ENCODE measurements around the gene ZMIZ2.
"Not testable (repeated sequence)": the region's sequence is repeated elsewhere in the genome, so short reads cannot be mapped to it uniquely, and the experiment has no call there.

Gene ZMIZ2

GRCh38 chr7:44791278-44792219 is 42.9 kb downstream of the ZMIZ2 start:
- DNase-seq = no peak
- intact Hi-C loops (cut with DNase I) = no loop called here

DNA sequence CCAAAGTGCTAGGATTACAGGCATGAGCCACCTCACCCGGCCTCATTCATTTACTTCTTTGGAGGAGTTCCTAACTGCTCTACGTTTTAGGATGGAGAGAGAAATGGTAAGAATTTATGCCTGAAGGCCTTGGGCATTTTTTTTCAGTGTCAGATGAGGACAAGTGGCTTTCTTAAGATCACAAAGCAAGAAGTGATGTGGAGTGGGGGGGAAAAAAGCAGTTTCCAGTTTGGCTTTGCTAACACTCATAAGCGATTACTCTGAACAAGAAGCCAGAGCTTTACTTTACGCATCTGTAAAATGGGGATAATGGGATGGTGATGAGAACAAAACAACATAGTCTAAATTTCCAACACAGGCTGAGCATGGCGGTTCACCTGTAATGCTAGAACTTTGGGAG is 45.3 kb downstream of the ZMIZ2 start:
- DNase-seq = no peak
- intact Hi-C loops (cut with DNase I) = no loop called here

GRCh38 chr7:44794331-44794730 is 45.7 kb downstream of the ZMIZ2 start:
- intact Hi-C loops (cut with DNase I) = no loop called here
- no peak for DNase-seq

GRCh38 chr7:44796034-44796503 is 47.4 kb downstream of the ZMIZ2 start:
- DNase-seq = peak in 4 of 42 donors; percentile 18 to 35 (median 32)
- intact Hi-C loops (cut with DNase I) = loop anchor here (2.0 kb wide), 3 partner anchors 47 to 213 kb away; partner anchors contain the start of genes H2AZ2, TMED4 and ZMIZ2

- intact Hi-C loops (cut with DNase I) = loop anchor here (2.0 kb wide), 3 partner anchors 48 to 214 kb away; partner anchors contain the start of genes H2AZ2, TMED4 and ZMIZ2
These were observed 48.1 kb downstream of the ZMIZ2 start, which contains the start of gene PPIA for GRCh38 chr7:44796504-44797328. PPIA (plus strand) TSS chr7:44796681; CDS start chr7:44796725, 44 bp downstream.

DNA sequence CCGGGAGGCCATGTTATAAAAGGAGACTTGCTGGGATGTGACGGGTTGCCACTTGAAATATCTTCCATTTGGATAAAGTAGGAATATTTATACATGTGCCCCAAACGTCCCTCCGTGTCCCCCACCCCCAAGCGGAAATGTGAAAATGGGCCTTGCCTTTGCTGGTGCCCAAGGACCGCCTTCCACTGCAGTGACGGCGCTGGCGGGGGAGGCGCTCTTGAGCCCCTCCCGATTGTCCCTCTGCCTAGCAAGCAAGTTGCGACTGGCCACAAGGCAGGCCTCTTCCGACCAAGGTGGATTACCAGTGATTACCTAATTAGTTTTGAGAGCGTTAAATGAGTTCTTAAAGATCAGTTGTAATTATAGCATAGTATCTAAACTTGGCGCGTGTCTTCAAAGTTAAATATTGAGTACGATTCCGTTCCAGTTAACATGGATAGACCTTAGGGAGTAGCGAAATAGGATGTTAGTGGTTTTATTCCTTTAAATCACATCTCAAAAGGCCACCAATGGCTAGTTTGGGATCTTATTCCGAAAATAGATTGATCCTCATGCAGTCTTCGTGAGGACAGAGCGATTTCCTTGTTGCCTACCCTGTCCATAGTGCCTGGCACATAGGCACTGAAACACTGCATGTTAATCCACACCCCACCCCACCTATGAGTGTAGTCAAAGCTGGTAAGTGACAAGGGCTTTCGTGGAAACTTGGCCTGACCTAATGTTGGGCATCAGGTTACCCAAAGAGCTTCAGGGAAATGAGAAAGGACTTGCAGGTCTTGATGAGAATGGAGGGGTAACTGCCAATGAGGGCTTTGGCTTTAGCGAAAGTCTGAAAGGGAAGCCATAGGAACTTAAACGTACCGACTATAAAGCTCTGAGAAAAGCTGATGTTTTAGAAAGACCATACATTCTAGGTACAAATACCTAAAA is 48.9 kb downstream of the ZMIZ2 start:
- intact Hi-C loops (cut with DNase I) = loop anchor here (2.0 kb wide), 3 partner anchors 49 to 215 kb away; partner anchors contain the start of genes H2AZ2, TMED4 and ZMIZ2
- DNase-seq = peak; percentile 73 to 95 (median 90)

More at GRCh38 chr7:44796504-44797328, 48.1 kb downstream of the ZMIZ2 start, which contains the start of gene PPIA:
- peak; percentile 96 to 99 (median 98) for DNase-seq

GRCh38 chr7:44798649-44799305 is 50.1 kb downstream of the ZMIZ2 start:
- intact Hi-C loops (cut with DNase I) = no loop called here
- no peak for DNase-seq

DNA sequence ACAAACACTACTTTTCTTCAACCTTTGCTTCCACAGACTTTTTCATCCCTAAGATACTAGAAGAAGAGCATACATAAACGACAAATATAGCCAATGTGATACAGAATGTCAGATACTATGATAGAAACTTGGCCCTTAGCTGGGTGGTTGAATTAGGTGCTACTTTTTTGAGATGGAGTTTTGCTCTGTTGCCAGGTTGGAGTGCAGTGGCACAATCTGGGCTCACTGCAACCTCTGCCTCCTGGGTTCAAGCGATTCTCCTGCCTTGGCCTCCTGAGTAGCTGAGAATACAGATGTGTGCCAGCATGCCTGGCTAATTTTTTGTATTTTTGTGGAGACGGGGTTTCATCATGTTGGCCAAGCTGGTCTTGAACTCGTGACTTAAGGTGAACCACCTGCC is 51.3 kb downstream of the ZMIZ2 start:
- DNase-seq = no peak
- intact Hi-C loops (cut with DNase I) = no loop called here

- no peak for DNase-seq
- intact Hi-C loops (cut with DNase I) = no loop called here
These were observed 53.2 kb downstream of the ZMIZ2 start for GRCh38 chr7:44801890-44802289.

DNA sequence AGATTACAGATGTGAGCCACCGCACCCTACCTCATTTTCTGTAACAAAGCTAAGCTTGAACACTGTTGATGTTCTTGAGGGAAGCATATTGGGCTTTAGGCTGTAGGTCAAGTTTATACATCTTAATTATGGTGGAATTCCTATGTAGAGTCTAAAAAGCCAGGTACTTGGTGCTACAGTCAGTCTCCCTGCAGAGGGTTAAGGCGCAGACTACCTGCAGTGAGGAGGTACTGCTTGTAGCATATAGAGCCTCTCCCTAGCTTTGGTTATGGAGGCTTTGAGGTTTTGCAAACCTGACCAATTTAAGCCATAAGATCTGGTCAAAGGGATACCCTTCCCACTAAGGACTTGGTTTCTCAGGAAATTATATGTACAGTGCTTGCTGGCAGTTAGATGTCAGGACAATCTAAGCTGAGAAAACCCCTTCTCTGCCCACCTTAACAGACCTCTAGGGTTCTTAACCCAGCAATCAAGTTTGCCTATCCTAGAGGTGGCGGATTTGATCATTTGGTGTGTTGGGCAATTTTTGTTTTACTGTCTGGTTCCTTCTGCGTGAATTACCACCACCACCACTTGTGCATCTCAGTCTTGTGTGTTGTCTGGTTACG is 53.9 kb downstream of the ZMIZ2 start:
- DNase-seq = no peak
- intact Hi-C loops (cut with DNase I) = no loop called here

GRCh38 chr7:44803828-44804519 is 55.3 kb downstream of the ZMIZ2 start:
- DNase-seq; intact Hi-C loops (cut with DNase I): not testable (repeated sequence)

- intact Hi-C loops (cut with DNase I) = no loop called here
- DNase-seq = no peak
These were observed 57.3 kb downstream of the ZMIZ2 start for GRCh38 chr7:44805950-44806349.

- intact Hi-C loops (cut with DNase I) = no loop called here
- DNase-seq = no peak
These were observed 60.3 kb downstream of the ZMIZ2 start for GRCh38 chr7:44808914-44809393.

DNA sequence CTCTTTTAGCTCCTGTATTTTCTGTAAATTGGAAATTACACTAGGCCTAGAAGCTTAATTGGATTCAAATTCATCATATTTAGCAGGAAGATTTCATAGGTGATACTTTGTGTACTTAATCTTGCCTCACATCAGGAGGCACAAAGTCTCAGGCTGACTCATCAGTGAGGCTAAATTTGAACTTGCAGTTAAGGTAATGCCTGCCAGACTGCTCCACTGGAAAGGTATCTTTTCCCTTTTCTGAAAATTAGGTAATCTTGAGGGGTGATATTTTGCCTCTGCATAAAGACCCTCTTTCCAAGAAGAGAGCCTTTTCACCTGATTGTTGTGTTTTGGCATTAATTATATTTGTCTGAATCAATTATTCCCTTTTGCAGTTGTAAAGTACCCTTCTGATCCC is 62.4 kb downstream of the ZMIZ2 start:
- peak in 12 of 42 donors; percentile 8 to 64 (median 30) for DNase-seq
- intact Hi-C loops (cut with DNase I) = no loop called here

DNA sequence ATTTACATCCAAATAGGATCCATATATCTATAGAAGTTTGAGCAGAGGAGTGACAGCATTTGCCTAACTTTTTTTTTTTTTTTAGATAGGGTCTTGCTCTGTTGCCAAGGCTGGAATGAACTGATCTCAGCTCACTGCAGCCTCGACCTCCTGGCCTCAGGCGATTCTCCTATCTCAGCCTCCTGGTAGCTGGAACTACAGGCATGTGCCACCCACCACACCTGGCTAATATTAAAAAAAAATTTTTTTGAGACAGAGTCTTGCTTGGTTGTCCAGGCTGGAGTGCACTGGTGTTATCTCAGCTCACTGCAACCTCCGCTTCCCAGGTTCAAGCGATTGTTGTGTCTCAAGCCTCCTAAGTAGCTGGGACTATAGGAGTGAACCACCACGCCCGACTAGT is 62.9 kb downstream of the ZMIZ2 start:
- DNase-seq = no peak

GRCh38 chr7:44814919-44815318 is 66.3 kb downstream of the ZMIZ2 start:
- DNase-seq = no peak
- intact Hi-C loops (cut with DNase I) = no loop called here

More for the DNA sequence above, 62.9 kb downstream of the ZMIZ2 start:
- intact Hi-C loops (cut with DNase I) = no loop called here

DNA sequence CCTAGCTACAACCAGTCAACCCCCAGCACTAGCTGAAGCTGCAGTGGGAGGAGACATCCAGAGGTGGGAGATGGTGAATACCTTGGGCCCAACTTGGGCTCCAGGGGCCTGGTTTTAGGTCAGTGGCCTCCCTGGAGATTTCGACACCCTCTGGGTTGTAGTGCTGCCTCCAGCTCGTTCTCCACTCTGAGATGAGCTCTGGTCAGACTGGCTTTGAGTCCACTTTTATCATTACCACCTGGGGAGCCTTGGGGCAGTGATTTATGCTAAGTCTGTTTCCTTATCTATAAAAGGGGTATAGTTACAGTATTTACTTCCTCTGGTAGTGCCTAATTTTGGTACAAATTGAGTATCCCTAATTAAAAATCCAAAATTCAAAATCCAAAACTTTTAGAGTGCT is 70.6 kb downstream of the ZMIZ2 start:
- no peak for DNase-seq
- intact Hi-C loops (cut with DNase I) = no loop called here

Measured in head of caudate nucleus (tissue), 42 donors.